GM12878 (cell line): ENCODE measurements around the gene FAM162A. TPM values are rescaled to one million over a fixed set of nuclear protein-coding genes. Genes with fewer than 3 reads are reported as not detected.

Experiments used
- ATAC-seq: fragments of 200-7000 bp; cut with Tn5 transposase; 3 replicates; pipeline ENCODE4 v1.9.1; 2020; ENCODE audit warnings: mild to moderate bottlenecking, moderate library complexity
- BruUV-seq: library from RNA; stranded (reverse); fragments of 400-500 nt; replicated peaks from 2 replicates; lab custom pipeline; 2021; lab: Mats Ljungman, UMichigan
- CTCF ChIA-PET: fragments of 300-600 bp; sonication (Branson Sonifier 250); formaldehyde crosslinking; extraction: SDS; loops from one replicate; lab custom pipeline; 2021; ENCODE audit warnings: inconsistent platforms; lab: Yijun Ruan, JAX
- POLR2A ChIA-PET: fragments of 350-600 bp; formaldehyde crosslinking; extraction: SDS; loops from one replicate; lab custom pipeline; 2021; ENCODE audit warnings: inconsistent platforms; lab: Charles Lee
- RAD21 ChIA-PET: fragments of 300-600 bp; sonication (Branson Sonifier 250); formaldehyde crosslinking; loops from one replicate; lab custom pipeline; 2023; ENCODE audit warnings: antibody characterized with exemption; ENCODE audit not compliant: unreplicated experiment; lab: Charles Lee
- SMC1A ChIA-PET: fragments of 300-600 bp; sonication (Branson Sonifier 250); formaldehyde crosslinking; loops from one replicate; lab custom pipeline; 2023; ENCODE audit not compliant: unreplicated experiment, uncharacterized antibody; lab: Charles Lee
- DNase-seq: peaks from one replicate; pipeline ENCODE4 v3.0.0-alpha.2; 2011; ENCODE audit warnings: low read depth, low spot score
- FAIRE-seq: peaks from 3 replicates; lab custom pipeline; 2011; peaks lifted over from hg19 to GRCh38; lab: Jason Lieb, UNC
- H2AFZ ChIP-seq: 2 replicates; pipeline ENCODE4 v1.6.0; 2011; ENCODE audit warnings: low read depth, low read length, control low read depth; ENCODE audit not compliant: control insufficient read depth
- H3K27ac ChIP-seq: 2 replicates; pipeline ENCODE4 v1.5.1; 2011; ENCODE audit warnings: control low read depth; ENCODE audit not compliant: control insufficient read depth, insufficient read depth
- H3K27me3 ChIP-seq, 2 experiments: replicated peaks in 1 of 2; 2 replicates each; pipeline versions ENCODE4 v1.6.0 to v1.6.1; 2011; ENCODE audit warnings: low read length in 1 of 2; ENCODE audit not compliant: control insufficient read depth in 2 of 2, insufficient read depth in 2 of 2
- H3K36me3 ChIP-seq, 2 experiments: 2 replicates each; pipeline ENCODE4 v1.5.1; 2011; ENCODE audit warnings: low read length in 1 of 2; ENCODE audit not compliant: control insufficient read depth in 2 of 2, insufficient read depth in 2 of 2
- H3K4me1 ChIP-seq: 2 replicates; pipeline ENCODE4 v1.6.1; 2011; ENCODE audit warnings: mild to moderate bottlenecking, low read length, moderate library complexity, mixed read lengths; ENCODE audit not compliant: control insufficient read depth, insufficient read depth
- H3K4me2 ChIP-seq: 2 replicates; pipeline ENCODE4 v1.6.0; 2011; ENCODE audit warnings: control low read depth; ENCODE audit not compliant: control insufficient read depth, insufficient read depth
- H3K4me3 ChIP-seq: fragments of 200-600 bp; sonication (generic); 2 replicates; pipeline ENCODE4 v1.5.1; 2016
- H3K79me2 ChIP-seq: 2 replicates; pipeline ENCODE4 v1.6.0; 2011; ENCODE audit warnings: low read length; ENCODE audit not compliant: control insufficient read depth, insufficient read depth
- H3K9ac ChIP-seq: 2 replicates; pipeline ENCODE4 v1.8.0; 2011; ENCODE audit warnings: low read length, control low read depth, mixed read lengths; ENCODE audit not compliant: control insufficient read depth, insufficient read depth
- H3K9me3 ChIP-seq: replicated peaks from 3 replicates; pipeline ENCODE4 v1.5.1; 2011; ENCODE audit warnings: mild to moderate bottlenecking, low read length; ENCODE audit not compliant: control insufficient read depth, insufficient read depth
- H4K20me1 ChIP-seq: 2 replicates; pipeline ENCODE4 v1.6.0; 2011; ENCODE audit not compliant: control insufficient read depth, insufficient read depth
- BCL11A ChIP-seq: IDR thresholded peaks from 2 replicates; pipeline ENCODE4 v1.6.1; 2011; ENCODE audit warnings: low read depth, low read length
- CUX1 ChIP-seq: IDR thresholded peaks from 2 replicates; pipeline ENCODE4 v1.6.1; 2012; ENCODE audit warnings: improper control_type of control experiment, low read depth, low read length; ENCODE audit not compliant: insufficient replicate concordance
- EZH2 ChIP-seq: IDR thresholded peaks from 2 replicates; pipeline ENCODE4 v1.6.1; 2012; ENCODE audit warnings: low read depth, mild to moderate bottlenecking, control low read depth, inconsistent platforms, low read length, borderline replicate concordance; ENCODE audit not compliant: control insufficient read depth
- GATAD2B ChIP-seq: fragments of 450-650 bp; conservative IDR thresholded peaks from 2 replicates; pipeline ENCODE4 v1.6.1; 2017; ENCODE audit warnings: low read depth, mild to moderate bottlenecking, moderate library complexity
- IRF5 ChIP-seq: fragments of 450-650 bp; IDR thresholded peaks from 2 replicates; pipeline ENCODE4 v1.6.1; 2017; ENCODE audit warnings: borderline replicate concordance
- JUND ChIP-seq: IDR thresholded peaks from 2 replicates; pipeline ENCODE4 v1.6.1; 2012; ENCODE audit warnings: low read depth, mild to moderate bottlenecking, low read length, improper control_type of control experiment, moderate library complexity
- MEF2B ChIP-seq: fragments of 450-650 bp; IDR thresholded peaks from 2 replicates; pipeline ENCODE4 v1.6.1; 2018; ENCODE audit warnings: mild to moderate bottlenecking, moderate library complexity; ENCODE audit not compliant: partially characterized antibody, poor library complexity, severe bottlenecking
- NRF1 ChIP-seq: conservative IDR thresholded peaks from 2 replicates; pipeline ENCODE4 v1.6.1; 2011; ENCODE audit warnings: mild to moderate bottlenecking, low read depth, low read length, improper control_type of control experiment
- POLR2A ChIP-seq: IDR thresholded peaks from 2 replicates; pipeline ENCODE4 v1.6.1; 2011; ENCODE audit warnings: low read depth, mild to moderate bottlenecking, low read length
- SKIL ChIP-seq: fragments of 450-650 bp; IDR thresholded peaks from 2 replicates; pipeline ENCODE4 v1.6.1; 2017; ENCODE audit warnings: mild to moderate bottlenecking, low read depth, inconsistent platforms; ENCODE audit not compliant: poor library complexity, severe bottlenecking
- USF2 ChIP-seq: IDR thresholded peaks from 2 replicates; pipeline ENCODE4 v1.6.1; 2011; ENCODE audit warnings: low read depth, low read length, improper control_type of control experiment, borderline replicate concordance
- WGBS: methylation state at CpG from one replicate; pipeline ENCODE4 v1.1.6; 2016; ENCODE audit warnings: low lambda C conversion rate; ENCODE audit not compliant: insufficient replicate concordance, insufficient coverage; ENCODE audit errors: missing lambda C conversion rate; 5-methylcytosine and 5-hydroxymethylcytosine counted together
- in situ Hi-C: fragments of 300-500 bp; cut with MboI; formaldehyde crosslinking; loops from 9 replicates; pipeline ENCODE4 v1.14.3; 2018; ENCODE audit warnings: mixed read lengths
- intact Hi-C: fragments of 100-400 bp; cut with micrococcal nuclease; formaldehyde crosslinking; loops from one replicate; pipeline ENCODE4 v1.14.2; 2022; ENCODE audit not compliant: unreplicated experiment
- polyA plus RNA-seq, 11 experiments: library from polyadenylated mRNA; depleted of rRNA in 4 of 11; unstranded in 6 of 11; stranded (reverse) in 5 of 11; fragments of >200 nt; fragmentation: Nextera tagmentation in 4 of 11; fragmentation: Illumina TruSeq in 1 of 11; extraction: Ambion mirVana in 4 of 11; extraction: Trizol in 1 of 11; gene quantifications; 1 replicate in 1 of 11; 2 replicates in 10 of 11; pipeline versions ENCODE4 v1.2.1 to v1.2.3, GENCODE V29; 2011 to 2016; ENCODE audit warnings: inconsistent platforms in 2 of 11, missing spikeins in 2 of 11, low read depth in 1 of 11
- total RNA-seq, 4 experiments: library from RNA; depleted of rRNA in 3 of 4; stranded (reverse); fragments of >200 nt in 3 of 4; fragmentation: Illumina TruSeq in 1 of 4; extraction: Trizol in 1 of 4; gene quantifications; 2 replicates each; pipeline versions ENCODE4 v1.2.1 to v1.2.3, GENCODE V29; 2013 to 2021

Gene FAM162A
- total and polyA plus RNA-seq, 10 of the 15 experiments (the other 5 are each of a cell fraction or from before 2014, with no cell fraction given): 59.2 to 346 (median 149) TPM

GRCh38 chr3:122364490-122364889, 19.5 kb upstream of the FAM162A start:
- SMC1A ChIA-PET: interaction anchor here (0.7 to 6.0 kb wide), 18 partner anchors 9 to 818 kb away, joined by 3 to 50 read pairs (median 7); partner anchors contain the start of genes FAM162A, MIX23 and POLQ
- no peaks in the 10 kb centered on the region for H3K79me2 ChIP-seq
- RAD21 ChIA-PET: interaction anchor here (0.9 to 3.8 kb wide), 17 partner anchors 11 to 818 kb away, joined by 3 to 32 read pairs (median 4); partner anchors contain the start of genes CSTA, FAM162A, MIX23 and POLQ
- no peaks in the 10 kb centered on the region for H3K27me3 ChIP-seq
- no peak overlapping the region for H3K9ac ChIP-seq
- H3K36me3 ChIP-seq: peaks cover 4 to 15% of the 10 kb centered on the region in 2 experiments
- peak; percentile 75 for ATAC-seq
- CTCF ChIA-PET: interaction anchor here (0.6 to 4.5 kb wide), 13 partner anchors 9 to 392 kb away, joined by 3 to 52 read pairs (median 6); partner anchors contain the start of genes FAM162A and MIX23
- H3K4me2 ChIP-seq: no peak overlapping the region
- no peaks in the 10 kb centered on the region for H3K9me3 ChIP-seq
- intact Hi-C loops (no loop called here), in situ Hi-C loops (no loop called here)
- H3K4me3 ChIP-seq: no peak overlapping the region
- 76% methylated on average over 2 of the region's 2 CpGs for WGBS
- FAIRE-seq: no peak
- DNase-seq: no peak
- no peak overlapping the region for H2AFZ ChIP-seq
- BruUV-seq: no TSS peak
- POLR2A ChIA-PET: interaction anchor here (0.9 to 3.2 kb wide), 8 partner anchors 12 to 261 kb away, joined by 3 to 28 read pairs (median 5); partner anchors contain the start of genes CSTA, FAM162A and MIX23
- no peaks in the 10 kb centered on the region for H4K20me1 ChIP-seq
- peak overlapping the region; percentile 0; the same call in 1 of the 2 replicates for H3K27ac ChIP-seq
- no peak for TF ChIP-seq MEF2B
- no peak for TF ChIP-seq USF2
- no peak for TF ChIP-seq POLR2A
- no peak for TF ChIP-seq GATAD2B
- no peak for TF ChIP-seq IRF5
- TF ChIP-seq BCL11A: no peak
- TF ChIP-seq SKIL: no peak
- no peak for TF ChIP-seq EZH2
- no peak for TF ChIP-seq NRF1
- TF ChIP-seq CUX1: no peak
- no peak for TF ChIP-seq JUND
- H3K4me1 ChIP-seq: no peaks in the 10 kb centered on the region
